DOHH2 (cell line): ENCODE results near the gene SLC12A3.

Experiments
- H3F3A ChIP-seq: fragments of 200-600 bp; sonication (generic), shearing (Covaris generic); 2 replicates; pipeline ENCODE4 v1.6.0; 2016; ENCODE audit warnings: antibody characterized with exemption, mild to moderate bottlenecking; ENCODE audit not compliant: control insufficient read depth, insufficient read depth
- H3K27ac ChIP-seq: fragments of 200-600 bp; sonication (generic); 2 replicates; pipeline ENCODE4 v1.5.1; 2014; ENCODE audit warnings: low read depth, mild to moderate bottlenecking, low read length, moderate library complexity
- H3K27me3 ChIP-seq: fragments of 200-600 bp; sonication (generic); 2 replicates; pipeline ENCODE4 v1.6.1; 2014; ENCODE audit warnings: mild to moderate bottlenecking, low read length, mixed read lengths; ENCODE audit not compliant: control insufficient read depth
- H3K36me3 ChIP-seq: fragments of 200-600 bp; sonication (generic); 2 replicates; pipeline ENCODE4 v1.6.1; 2014; ENCODE audit warnings: mild to moderate bottlenecking, low read length, moderate library complexity, mixed read lengths; ENCODE audit not compliant: control insufficient read depth
- H3K4me1 ChIP-seq: fragments of 200-600 bp; sonication (generic); 2 replicates; pipeline ENCODE4 v1.6.1; 2014; ENCODE audit warnings: mild to moderate bottlenecking, low read length, mixed read lengths; ENCODE audit not compliant: control insufficient read depth
- H3K4me2 ChIP-seq: fragments of 200-600 bp; sonication (generic); 2 replicates; pipeline ENCODE4 v1.6.0; 2014; ENCODE audit warnings: mild to moderate bottlenecking, low read length, moderate library complexity
- H3K4me3 ChIP-seq: fragments of 200-600 bp; sonication (generic); 2 replicates; pipeline ENCODE4 v1.5.1; 2014; ENCODE audit warnings: mild to moderate bottlenecking, low read length, mixed read lengths
- H3K79me2 ChIP-seq: fragments of 200-600 bp; sonication (generic); 2 replicates; pipeline ENCODE4 v1.6.1; 2014; ENCODE audit warnings: mild to moderate bottlenecking, low read length, mixed read lengths; ENCODE audit not compliant: control insufficient read depth
- H3K9me2 ChIP-seq: fragments of 200-600 bp; sonication (generic); replicated peaks from 2 replicates; pipeline ENCODE4 v1.6.1; 2014; ENCODE audit warnings: mild to moderate bottlenecking, low read length, mixed read lengths; ENCODE audit not compliant: control insufficient read depth
- H3K9me3 ChIP-seq: fragments of 200-600 bp; sonication (generic); 2 replicates; pipeline ENCODE4 v1.6.1; 2014; ENCODE audit warnings: antibody characterized with exemption, low read length, mixed read lengths; ENCODE audit not compliant: control insufficient read depth, insufficient read depth
- H4K20me1 ChIP-seq: fragments of 200-600 bp; sonication (generic); 2 replicates; pipeline ENCODE4 v1.6.0; 2014; ENCODE audit warnings: low read depth, mild to moderate bottlenecking, antibody characterized with exemption, low read length, moderate library complexity; ENCODE audit not compliant: control insufficient read depth, insufficient read depth
- EZH2phosphoT487 ChIP-seq: fragments of 200-600 bp; sonication (generic); IDR thresholded peaks from 2 replicates; pipeline ENCODE4 v1.6.1; 2017; ENCODE audit warnings: borderline replicate concordance, mild to moderate bottlenecking, antibody characterized with exemption, low read length, moderate library complexity, mixed read lengths
- TF ChIP-seq, protein P1 (sequence below): fragments of 200-600 bp; sonication (generic); IDR thresholded peaks from one replicate; pipeline ENCODE4 v1.5.1; 2014; ENCODE audit warnings: antibody characterized with exemption, mild to moderate bottlenecking, low read depth, low read length; ENCODE audit not compliant: poor library complexity, severe bottlenecking

Gene SLC12A3

GRCh38 chr16:56921571-56921970 is 56.6 kb downstream of the SLC12A3 start:
- Histone ChIP-seq H3K4me3 (no peak overlapping the region), H3F3A (no peaks in the 10 kb centered on the region; the same call in 1 of the 2 replicates), H3K4me1 (peaks cover 39% of the 10 kb centered on the region), H3K9me2 (no peaks in the 10 kb centered on the region), H3K9me3 (no peaks in the 10 kb centered on the region), H3K36me3 (no peaks in the 10 kb centered on the region), H3K27ac (no peak overlapping the region), H4K20me1 (no peaks in the 10 kb centered on the region), H3K79me2 (no peaks in the 10 kb centered on the region), H3K27me3 (no peaks in the 10 kb centered on the region), H3K4me2 (no peak overlapping the region)
- TF ChIP-seq, protein P1, sequence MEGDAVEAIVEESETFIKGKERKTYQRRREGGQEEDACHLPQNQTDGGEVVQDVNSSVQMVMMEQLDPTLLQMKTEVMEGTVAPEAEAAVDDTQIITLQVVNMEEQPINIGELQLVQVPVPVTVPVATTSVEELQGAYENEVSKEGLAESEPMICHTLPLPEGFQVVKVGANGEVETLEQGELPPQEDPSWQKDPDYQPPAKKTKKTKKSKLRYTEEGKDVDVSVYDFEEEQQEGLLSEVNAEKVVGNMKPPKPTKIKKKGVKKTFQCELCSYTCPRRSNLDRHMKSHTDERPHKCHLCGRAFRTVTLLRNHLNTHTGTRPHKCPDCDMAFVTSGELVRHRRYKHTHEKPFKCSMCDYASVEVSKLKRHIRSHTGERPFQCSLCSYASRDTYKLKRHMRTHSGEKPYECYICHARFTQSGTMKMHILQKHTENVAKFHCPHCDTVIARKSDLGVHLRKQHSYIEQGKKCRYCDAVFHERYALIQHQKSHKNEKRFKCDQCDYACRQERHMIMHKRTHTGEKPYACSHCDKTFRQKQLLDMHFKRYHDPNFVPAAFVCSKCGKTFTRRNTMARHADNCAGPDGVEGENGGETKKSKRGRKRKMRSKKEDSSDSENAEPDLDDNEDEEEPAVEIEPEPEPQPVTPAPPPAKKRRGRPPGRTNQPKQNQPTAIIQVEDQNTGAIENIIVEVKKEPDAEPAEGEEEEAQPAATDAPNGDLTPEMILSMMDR: no peak
- TF ChIP-seq EZH2phosphoT487: no peak

DNA sequence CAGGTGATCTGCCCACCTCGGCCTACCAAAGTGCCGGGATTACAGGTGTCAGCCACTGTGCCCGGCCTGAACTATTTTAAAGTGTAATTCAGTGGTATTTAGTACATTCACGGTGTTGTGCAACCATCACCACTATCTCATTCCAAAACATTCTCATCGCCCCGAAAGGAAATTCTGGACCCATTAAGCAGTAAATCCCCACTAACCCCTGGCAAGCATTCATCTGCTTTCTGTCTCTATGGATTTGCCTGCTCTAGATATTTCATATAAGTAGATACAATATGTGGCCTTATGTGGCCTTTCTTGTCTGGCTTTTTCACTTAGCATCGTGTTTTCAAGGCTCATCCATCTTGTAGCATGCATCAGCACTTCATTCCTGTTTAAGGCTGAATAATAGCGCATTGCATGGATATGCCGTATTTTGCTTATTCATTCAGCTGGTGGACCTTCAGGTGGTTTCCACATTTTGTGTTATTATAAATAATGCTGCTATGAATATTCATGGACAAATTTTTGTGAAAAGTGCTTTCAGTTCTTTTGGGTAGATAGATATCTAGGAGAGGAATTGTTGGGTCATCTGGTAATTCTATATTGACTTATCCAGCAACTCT is 58.6 kb downstream of the SLC12A3 start:
- H3K4me3 ChIP-seq: no peak overlapping the region
- H3K9me3 ChIP-seq: no peaks in the 10 kb centered on the region
- no peak for TF ChIP-seq EZH2phosphoT487
- TF ChIP-seq, protein P1: no peak
- no peaks in the 10 kb centered on the region for H3K79me2 ChIP-seq
- H4K20me1 ChIP-seq: no peaks in the 10 kb centered on the region
- no peak overlapping the region for H3K27ac ChIP-seq
- H3K9me2 ChIP-seq: no peaks in the 10 kb centered on the region
- peaks cover 33% of the 10 kb centered on the region for H3K4me1 ChIP-seq
- no peak overlapping the region for H3K4me2 ChIP-seq
- H3F3A ChIP-seq: no peaks in the 10 kb centered on the region
- no peaks in the 10 kb centered on the region for H3K27me3 ChIP-seq
- no peaks in the 10 kb centered on the region for H3K36me3 ChIP-seq

DNA sequence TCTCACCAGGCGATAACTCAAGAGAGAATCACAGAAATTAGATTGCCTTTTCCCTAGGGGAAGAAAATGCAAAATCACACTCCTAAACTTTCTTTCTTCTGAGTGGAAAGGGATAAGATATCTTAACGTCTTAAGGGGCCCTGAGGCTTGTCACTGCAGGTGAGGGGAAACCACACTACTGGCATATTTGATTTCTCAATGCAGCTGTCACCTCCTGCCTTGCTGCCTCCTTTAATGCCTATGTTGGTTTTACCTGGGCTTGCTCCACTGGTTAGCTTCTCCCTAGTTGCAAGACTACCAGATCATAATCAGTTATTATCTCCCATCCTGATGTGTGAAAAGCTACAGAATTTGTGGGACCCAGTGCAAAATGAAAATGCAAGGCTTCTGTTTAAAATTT is 62.5 kb downstream of the SLC12A3 start:
- peaks cover 5% of the 10 kb centered on the region; the same call in 1 of the 2 replicates for H3F3A ChIP-seq
- no peak overlapping the region for H3K4me2 ChIP-seq
- H3K79me2 ChIP-seq: peaks cover 5% of the 10 kb centered on the region
- no peaks in the 10 kb centered on the region for H3K9me3 ChIP-seq
- no peak overlapping the region for H3K27ac ChIP-seq
- H4K20me1 ChIP-seq: peaks cover 2% of the 10 kb centered on the region; the same call in 1 of the 2 replicates
- H3K9me2 ChIP-seq: no peaks in the 10 kb centered on the region
- TF ChIP-seq EZH2phosphoT487: no peak
- TF ChIP-seq, protein P1: no peak
- no peak overlapping the region for H3K4me3 ChIP-seq
- H3K27me3 ChIP-seq: no peaks in the 10 kb centered on the region
- peaks cover 5% of the 10 kb centered on the region for H3K36me3 ChIP-seq
- H3K4me1 ChIP-seq: peaks cover 39% of the 10 kb centered on the region
